MCF 10A (cell line): ENCODE data around the gene PLD1. TPM values are rescaled to one million over a fixed set of nuclear protein-coding genes. Genes with fewer than 3 reads are reported as not detected.

Experiments used
- BruUV-seq: library from RNA; stranded (reverse); fragments of 400-500 nt; replicated peaks from 2 replicates; lab custom pipeline; 2021; lab: Mats Ljungman, UMichigan
- CTCF ChIA-PET: fragments of 300-600 bp; sonication (Branson Sonifier 250); formaldehyde crosslinking; extraction: SDS; loops from one replicate; lab custom pipeline; 2021; ENCODE audit warnings: antibody characterized with exemption, inconsistent platforms; lab: Yijun Ruan, JAX
- POLR2A ChIA-PET: fragments of 300-600, 350-650 bp; sonication (Branson Sonifier 250); formaldehyde crosslinking; extraction: SDS; loops from one replicate; lab custom pipeline; 2020; ENCODE audit warnings: antibody characterized with exemption, inconsistent platforms; lab: Yijun Ruan, JAX
- DNase-seq: peaks from one replicate; pipeline ENCODE4 v3.0.0-alpha.2; 2018; ENCODE audit not compliant: unreplicated experiment
- H3K27ac Mint-ChIP-seq: one replicate; pipeline ENCODE4 v1.8.0; 2022; ENCODE audit warnings: mild to moderate bottlenecking, low read depth, mixed read lengths; ENCODE audit not compliant: unreplicated experiment
- H3K27me3 Mint-ChIP-seq: one replicate; pipeline ENCODE4 v1.8.0; 2022; ENCODE audit warnings: mixed read lengths; ENCODE audit not compliant: insufficient read depth, unreplicated experiment
- H3K36me3 Mint-ChIP-seq: one replicate; pipeline ENCODE4 v1.8.0; 2022; ENCODE audit warnings: mild to moderate bottlenecking, moderate library complexity, mixed read lengths; ENCODE audit not compliant: insufficient read depth, unreplicated experiment
- H3K4me1 Mint-ChIP-seq: one replicate; pipeline ENCODE4 v1.8.0; 2022; ENCODE audit warnings: mixed read lengths; ENCODE audit not compliant: insufficient read depth, unreplicated experiment
- H3K4me3 Mint-ChIP-seq: one replicate; pipeline ENCODE4 v1.8.0; 2022; ENCODE audit warnings: mild to moderate bottlenecking, moderate library complexity, mixed read lengths; ENCODE audit not compliant: unreplicated experiment
- H3K9me3 Mint-ChIP-seq: one replicate; pipeline ENCODE4 v1.8.0; 2022; ENCODE audit warnings: mixed read lengths; ENCODE audit not compliant: unreplicated experiment
- CTCF ChIP-seq: fragments of 200-600 bp; IDR thresholded peaks from one replicate; pipeline ENCODE4 v1.8.0; 2022; ENCODE audit warnings: antibody characterized with exemption, mild to moderate bottlenecking; ENCODE audit not compliant: unreplicated experiment
- intact Hi-C: fragments of 100-400 bp; cut with micrococcal nuclease; formaldehyde crosslinking; loops from 2 replicates; pipeline ENCODE4 v1.14.1; 2022
- total RNA-seq: library from RNA; stranded (reverse); gene quantifications from 2 replicates; pipeline ENCODE4 v1.2.3, GENCODE V29; 2022

Gene PLD1
- total RNA-seq, 1 experiment from 2014 or later, result 8.0 TPM

GRCh38 chr3:171799501-171799900 is 10.8 kb downstream of the PLD1 start:
- no peak for TF ChIP-seq CTCF
- Mint-ChIP-seq H3K4me3 (no peak overlapping the region), H3K36me3 (peaks cover 7% of the 10 kb centered on the region), H3K9me3 (no peaks in the 10 kb centered on the region), H3K27ac (peak overlapping the region; percentile 16), H3K27me3 (no peaks in the 10 kb centered on the region), H3K4me1 (peaks cover 30% of the 10 kb centered on the region)
- intact Hi-C loops, result no loop called here
- DNase-seq, result no peak
- ChIA-PET POLR2A (no interaction called here), CTCF (no interaction called here)
- no TSS peak for BruUV-seq

DNA sequence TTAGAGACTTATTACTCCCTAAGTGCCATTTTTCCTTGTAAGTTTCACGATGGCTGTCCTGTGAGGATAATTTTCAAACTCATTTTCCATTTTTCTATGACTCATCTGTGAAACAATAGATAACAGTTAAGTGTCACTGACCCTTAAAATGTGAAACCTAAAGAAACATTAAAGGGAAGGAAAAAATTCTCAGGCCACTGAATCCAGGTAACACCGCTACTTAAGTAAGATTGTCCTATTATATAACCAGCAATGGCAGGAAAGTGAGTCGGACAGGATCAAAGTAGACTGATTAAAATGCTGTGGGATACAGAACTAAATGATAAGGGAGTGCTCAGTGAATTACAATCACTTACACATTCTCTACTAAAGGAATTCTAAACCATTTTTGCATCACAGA is 12.4 kb downstream of the PLD1 start:
- no peak for TF ChIP-seq CTCF
- BruUV-seq, result no TSS peak
- no peaks in the 10 kb centered on the region for H3K9me3 Mint-ChIP-seq
- ChIA-PET POLR2A (interaction anchor here (0.6 to 3.8 kb wide), 9 partner anchors 8 to 928 kb away, joined by 3 to 74 read pairs (median 5); partner anchors contain the start of genes PLD1 and RPL22L1), CTCF (interaction anchor here (0.8 to 1.2 kb wide), 2 partner anchors 9 to 32 kb away, joined by 3 to 4 read pairs; no protein-coding TSS in a partner anchor)
- DNase-seq, result no peak
- peaks cover 11% of the 10 kb centered on the region for H3K36me3 Mint-ChIP-seq
- H3K4me3 Mint-ChIP-seq, result no peak overlapping the region
- intact Hi-C loops, result no loop called here
- H3K4me1 Mint-ChIP-seq, result peaks cover 24% of the 10 kb centered on the region
- no peak overlapping the region for H3K27ac Mint-ChIP-seq
- H3K27me3 Mint-ChIP-seq, result no peaks in the 10 kb centered on the region

DNA sequence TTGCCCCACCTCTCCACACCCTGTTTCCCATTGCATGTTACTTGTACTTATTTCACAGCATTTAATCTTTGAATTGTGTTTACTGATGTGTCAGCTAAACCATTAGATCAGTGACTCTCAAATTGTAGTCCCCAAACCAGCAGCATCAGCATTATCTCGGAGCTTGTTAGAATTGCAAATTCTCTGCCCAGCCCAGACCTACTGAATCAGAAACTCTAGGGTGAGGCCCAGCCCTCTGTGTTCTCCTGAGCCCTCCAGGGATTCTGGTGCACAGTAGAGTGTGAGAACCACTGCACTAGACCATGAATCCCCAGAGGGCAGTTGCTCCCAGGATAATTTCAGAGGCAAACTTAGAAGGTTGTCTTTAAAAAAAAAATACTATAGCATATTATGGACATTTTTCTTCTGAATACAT is 13.0 kb downstream of the PLD1 start:
- intact Hi-C loops, result no loop called here
- no peak for TF ChIP-seq CTCF
- H3K27ac Mint-ChIP-seq, result no peak overlapping the region
- ChIA-PET CTCF (interaction anchor here (0.6 to 1.2 kb wide), 6 partner anchors 8 to 404 kb away, joined by 3 to 6 read pairs (median 4); no protein-coding TSS in a partner anchor), POLR2A (interaction anchor here (0.6 to 3.8 kb wide), 11 partner anchors 9 to 927 kb away, joined by 3 to 74 read pairs (median 5); partner anchors contain the start of genes PLD1 and RPL22L1)
- H3K27me3 Mint-ChIP-seq, result no peaks in the 10 kb centered on the region
- no TSS peak for BruUV-seq
- H3K4me1 Mint-ChIP-seq, result peaks cover 23% of the 10 kb centered on the region
- H3K4me3 Mint-ChIP-seq, result no peak overlapping the region
- peak; percentile 41 for DNase-seq
- H3K9me3 Mint-ChIP-seq, result no peaks in the 10 kb centered on the region
- peaks cover 11% of the 10 kb centered on the region for H3K36me3 Mint-ChIP-seq

DNA sequence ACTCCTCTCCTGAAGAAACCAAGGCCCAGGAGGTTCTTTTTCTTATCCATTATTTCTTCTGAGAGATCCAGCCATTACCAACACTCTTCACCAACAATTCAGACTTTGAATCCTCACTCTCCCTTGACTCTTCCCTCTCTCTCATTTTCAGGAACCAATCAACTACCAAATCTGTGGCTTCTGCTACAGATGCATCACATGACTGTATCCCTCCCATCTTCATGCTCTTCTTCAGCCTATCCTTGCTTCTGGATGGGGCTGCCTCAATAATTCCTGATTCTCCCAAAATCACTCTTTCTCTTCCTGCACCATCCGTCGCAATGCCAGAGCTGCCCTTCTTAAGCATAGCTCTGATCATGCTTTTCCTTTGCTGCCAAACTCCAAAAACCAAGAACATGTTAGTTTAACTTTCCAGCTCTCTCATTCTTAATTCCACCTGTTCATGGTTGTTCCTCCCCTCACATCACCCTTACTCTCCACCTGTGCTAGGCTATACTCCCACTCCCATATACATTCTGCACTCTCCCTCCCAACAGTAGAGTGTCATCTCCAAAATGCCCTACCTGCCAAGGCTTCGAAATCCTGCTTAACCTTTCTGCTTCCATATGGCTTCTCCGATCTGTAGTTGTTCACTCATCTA is 13.5 kb downstream of the PLD1 start:
- intact Hi-C loops, result no loop called here
- Mint-ChIP-seq H3K36me3 (peaks cover 9% of the 10 kb centered on the region), H3K27ac (no peak overlapping the region), H3K27me3 (no peaks in the 10 kb centered on the region), H3K4me3 (no peak overlapping the region), H3K9me3 (no peaks in the 10 kb centered on the region), H3K4me1 (peaks cover 23% of the 10 kb centered on the region)
- BruUV-seq, result no TSS peak
- ChIA-PET POLR2A (interaction anchor here (0.8 to 3.8 kb wide), 10 partner anchors 9 to 927 kb away, joined by 3 to 74 read pairs (median 5); partner anchors contain the start of genes PLD1 and RPL22L1), CTCF (interaction anchor here (0.6 to 2.7 kb wide), 7 partner anchors 8 to 405 kb away, joined by 3 to 16 read pairs (median 4); no protein-coding TSS in a partner anchor)
- TF ChIP-seq CTCF, result no peak
- DNase-seq, result no peak
